GM12801 (cell line): Measurements from ENCODE around the gene SLC49A3.

Experiments
- TF ChIP-seq, protein P1 (sequence below): IDR thresholded peaks from one replicate; pipeline ENCODE4 v1.5.1; 2011; ENCODE audit warnings: control low read depth; ENCODE audit not compliant: insufficient read length; ENCODE audit errors: extremely low read depth

The SLC49A3 gene

DNA sequence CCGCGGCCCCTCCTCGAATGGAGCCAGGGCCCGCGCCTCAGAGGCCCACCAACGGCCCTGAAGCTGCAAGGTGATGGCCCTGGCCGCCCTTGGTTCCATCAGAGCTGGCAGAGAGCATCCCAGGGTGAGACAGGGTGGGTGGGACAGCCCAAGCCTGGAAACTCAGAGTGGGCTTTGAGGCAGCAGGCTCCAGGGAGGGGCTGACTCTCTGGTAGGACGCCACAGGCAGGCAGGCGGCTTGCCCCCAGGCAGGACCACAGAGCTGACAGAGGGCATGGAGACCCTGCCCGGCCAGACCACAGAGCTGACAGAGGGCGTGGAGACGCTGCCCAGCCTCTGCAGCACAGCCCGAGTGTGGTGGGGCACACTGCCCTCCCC is 9.9 kb downstream of the SLC49A3 start:
- TF ChIP-seq, protein P1, sequence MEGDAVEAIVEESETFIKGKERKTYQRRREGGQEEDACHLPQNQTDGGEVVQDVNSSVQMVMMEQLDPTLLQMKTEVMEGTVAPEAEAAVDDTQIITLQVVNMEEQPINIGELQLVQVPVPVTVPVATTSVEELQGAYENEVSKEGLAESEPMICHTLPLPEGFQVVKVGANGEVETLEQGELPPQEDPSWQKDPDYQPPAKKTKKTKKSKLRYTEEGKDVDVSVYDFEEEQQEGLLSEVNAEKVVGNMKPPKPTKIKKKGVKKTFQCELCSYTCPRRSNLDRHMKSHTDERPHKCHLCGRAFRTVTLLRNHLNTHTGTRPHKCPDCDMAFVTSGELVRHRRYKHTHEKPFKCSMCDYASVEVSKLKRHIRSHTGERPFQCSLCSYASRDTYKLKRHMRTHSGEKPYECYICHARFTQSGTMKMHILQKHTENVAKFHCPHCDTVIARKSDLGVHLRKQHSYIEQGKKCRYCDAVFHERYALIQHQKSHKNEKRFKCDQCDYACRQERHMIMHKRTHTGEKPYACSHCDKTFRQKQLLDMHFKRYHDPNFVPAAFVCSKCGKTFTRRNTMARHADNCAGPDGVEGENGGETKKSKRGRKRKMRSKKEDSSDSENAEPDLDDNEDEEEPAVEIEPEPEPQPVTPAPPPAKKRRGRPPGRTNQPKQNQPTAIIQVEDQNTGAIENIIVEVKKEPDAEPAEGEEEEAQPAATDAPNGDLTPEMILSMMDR = no peak

DNA sequence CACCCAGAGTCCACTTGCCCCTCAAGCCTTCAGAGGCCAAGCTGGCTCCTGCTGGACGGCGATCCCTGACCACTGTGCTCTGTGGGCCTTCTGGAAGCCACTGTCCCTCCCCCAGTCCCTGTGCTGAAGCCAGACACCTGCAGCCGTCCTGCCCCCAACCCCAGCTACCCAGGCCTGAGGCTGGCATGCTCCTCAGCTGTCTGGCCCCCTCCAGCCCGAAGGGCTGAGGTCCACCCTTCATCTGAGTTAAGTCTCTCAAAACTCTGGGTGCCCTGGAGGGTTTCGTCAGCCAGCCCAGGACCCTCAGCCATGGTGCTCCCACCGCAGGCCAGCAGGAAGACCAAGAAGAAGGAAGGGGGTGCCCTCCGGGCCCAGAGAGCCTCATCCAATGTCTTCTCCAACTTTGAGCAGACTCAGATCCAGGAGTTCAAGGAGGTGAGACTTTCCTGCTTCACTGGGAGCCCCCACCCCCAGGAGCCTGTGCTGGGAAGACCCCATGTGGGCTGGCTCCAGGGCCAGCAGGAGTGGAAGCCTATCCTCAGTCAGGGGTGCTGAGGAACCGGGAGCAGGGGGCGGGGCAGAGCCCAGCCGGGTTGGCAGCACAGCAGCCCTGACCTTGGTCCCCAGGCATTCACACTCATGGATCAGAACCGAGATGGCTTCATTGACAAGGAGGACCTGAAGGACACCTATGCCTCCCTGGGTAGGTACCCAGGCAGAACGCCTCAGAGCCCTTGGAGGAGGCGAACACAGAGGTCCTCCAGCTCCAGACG is 10.4 kb downstream of the SLC49A3 start:
- TF ChIP-seq, protein P1 = no peak

DNA sequence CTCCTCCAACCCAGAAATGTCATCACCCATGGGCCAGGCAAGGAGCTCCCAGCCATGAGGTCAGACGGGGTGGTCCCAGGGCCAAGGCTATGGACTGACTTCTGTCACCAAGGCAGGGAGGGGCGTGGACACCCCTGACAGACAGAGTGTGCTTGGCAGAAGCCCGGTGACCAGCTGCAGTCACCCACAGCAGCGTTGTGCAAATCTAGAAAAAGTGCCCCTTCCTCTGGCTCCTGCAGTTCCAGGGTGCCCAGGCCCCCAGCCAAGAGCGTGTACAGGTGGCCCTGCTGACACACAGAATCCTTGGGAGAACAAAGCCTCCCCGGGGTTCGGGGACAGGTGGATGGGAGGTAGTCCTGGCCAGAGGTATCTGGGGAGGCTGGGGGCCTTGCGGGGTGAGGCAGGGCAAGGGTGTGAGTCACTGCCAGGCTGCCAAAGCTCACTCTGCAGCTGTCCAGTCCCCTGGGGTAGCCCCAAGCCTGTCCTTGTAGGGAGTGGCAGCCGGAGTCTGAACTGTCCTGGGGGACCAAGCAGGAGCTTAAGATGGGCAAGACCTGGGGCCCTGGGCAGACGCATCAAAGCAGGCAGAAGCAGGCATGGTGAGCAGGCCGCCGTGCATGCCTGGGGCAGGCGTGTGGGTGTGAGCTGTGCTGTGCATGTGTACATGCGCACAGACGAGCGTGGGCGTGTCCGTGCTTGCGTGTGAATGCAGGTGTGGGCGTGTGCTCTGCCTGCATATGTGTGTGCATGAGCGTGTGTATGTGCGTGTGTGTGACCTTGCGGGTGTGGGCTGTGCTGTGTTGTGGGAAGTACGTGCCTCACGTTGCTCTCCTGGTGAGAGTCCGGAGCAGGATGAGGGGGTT is 11.3 kb downstream of the SLC49A3 start:
- TF ChIP-seq, protein P1 = no peak

DNA sequence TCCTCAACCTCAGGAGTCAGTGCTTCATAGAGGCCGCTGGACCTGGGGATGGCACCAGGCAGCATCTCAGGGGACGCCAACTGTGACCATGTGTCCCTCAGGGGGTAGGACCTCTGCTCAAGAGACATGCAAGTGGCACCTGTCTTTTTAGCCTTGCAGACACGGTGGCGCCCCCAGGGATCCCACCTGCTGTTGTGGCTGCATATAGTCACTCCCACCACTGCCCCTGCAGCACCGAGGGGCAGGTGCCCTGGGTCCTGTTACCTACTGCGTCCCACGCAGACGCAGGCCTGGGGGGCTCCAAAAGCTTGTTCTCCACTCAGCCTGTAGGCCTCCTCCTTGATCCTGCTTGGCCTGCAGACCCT is 12.1 kb downstream of the SLC49A3 start:
- TF ChIP-seq, protein P1 = no peak

DNA sequence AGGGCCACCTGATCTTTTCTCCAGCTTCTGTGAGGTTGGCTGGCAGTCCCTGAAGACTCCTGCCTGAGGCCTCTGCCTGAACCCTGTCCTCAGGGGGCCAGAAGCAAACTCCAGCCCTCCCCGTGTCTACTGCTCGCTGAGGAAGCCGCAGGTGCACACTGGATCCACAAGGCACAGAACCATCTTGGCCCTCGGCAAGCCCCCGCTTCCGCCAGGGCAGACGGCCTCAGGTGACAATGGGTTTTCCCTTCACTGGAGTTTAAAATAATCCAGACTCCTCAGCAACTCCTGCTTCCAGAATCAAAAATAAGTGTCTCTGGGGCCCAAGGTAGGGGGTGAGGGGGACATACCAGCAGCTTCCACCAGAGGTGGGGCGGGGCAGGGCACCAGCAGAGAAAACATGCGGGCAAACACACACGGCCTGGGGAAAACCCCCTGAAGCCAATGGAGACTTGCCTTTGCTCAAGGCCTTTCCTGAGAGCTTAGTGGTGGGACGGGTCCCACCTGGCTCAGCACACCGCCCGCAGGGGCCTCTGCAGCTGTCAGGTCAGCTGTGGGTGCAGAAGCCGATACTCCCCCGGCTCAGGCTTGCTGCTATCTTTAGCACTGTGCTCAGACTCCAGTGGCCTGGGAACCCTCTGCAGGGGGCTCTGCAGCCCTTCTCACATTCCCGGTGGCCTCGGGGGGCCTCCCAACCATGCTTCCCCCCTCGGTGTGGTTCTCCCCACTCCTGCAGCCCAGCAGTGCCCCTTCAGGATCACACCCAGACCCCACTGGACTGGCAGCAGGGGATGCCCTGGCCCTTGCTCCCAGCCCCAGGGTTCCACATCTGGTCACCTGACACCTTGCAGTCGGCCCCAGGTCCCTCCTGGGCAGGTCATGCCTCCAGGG is 12.7 kb downstream of the SLC49A3 start:
- TF ChIP-seq, protein P1 = no peak

DNA sequence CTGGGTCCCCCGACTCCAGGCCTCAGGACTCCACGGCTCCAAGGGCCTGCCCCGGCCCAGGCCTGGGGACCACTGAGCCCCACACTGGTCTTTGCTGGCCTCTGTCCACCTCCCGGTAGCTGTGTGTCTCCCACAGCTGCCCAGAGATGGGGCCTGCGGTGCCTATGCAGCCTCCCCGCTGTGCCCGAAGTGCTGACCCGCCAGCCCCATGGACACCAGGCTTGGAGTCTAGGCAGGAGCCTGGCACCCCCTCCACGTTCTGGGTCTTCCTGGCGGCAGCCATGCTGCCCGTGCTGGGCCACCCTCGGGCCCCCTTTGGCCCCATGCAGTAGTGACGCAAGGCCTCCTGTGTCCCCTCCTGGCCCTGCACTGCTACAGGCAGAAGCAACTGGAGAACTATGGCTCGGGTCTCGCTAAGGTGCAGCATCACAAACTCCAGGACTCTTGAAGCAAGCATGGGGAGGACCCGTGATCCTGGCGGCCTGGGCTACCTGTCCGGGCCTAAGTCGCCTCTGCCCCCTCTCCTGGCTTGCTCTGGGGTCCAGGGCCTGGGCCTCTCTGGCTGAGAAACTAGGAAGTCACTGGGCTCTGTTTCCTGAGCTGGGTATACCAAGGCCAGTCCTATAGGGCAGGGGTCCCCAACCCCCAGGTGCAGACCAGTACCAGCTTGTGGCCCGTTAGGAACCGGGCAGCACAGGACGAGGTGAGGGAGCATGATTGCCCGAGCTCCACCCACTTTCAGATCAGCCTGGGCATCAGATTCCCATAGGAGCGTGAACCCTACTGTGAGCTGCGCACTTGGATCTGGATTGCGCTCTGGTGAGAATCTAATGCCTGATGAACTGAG is 13.7 kb downstream of the SLC49A3 start:
- TF ChIP-seq, protein P1 = no peak
